DMS 273 treated with DMSO at 0.1 percent for 48 hours (cell line): ENCODE measurements around the gene PLXND1.

Experiments
- DNase-seq: peaks from one replicate; lab custom pipeline; 2025; lab: John Stamatoyannopoulos, UW

PLXND1 gene

GRCh38 chr3:129584631-129585030 lies 21.8 kb downstream of the PLXND1 start:
- DNase-seq, result no peak

GRCh38 chr3:129583289-129583688 lies 23.2 kb downstream of the PLXND1 start:
- DNase-seq, result no peak

GRCh38 chr3:129582799-129583198 lies 23.7 kb downstream of the PLXND1 start:
- no peak for DNase-seq

- no peak for DNase-seq
These were observed 24.9 kb downstream of the PLXND1 start for GRCh38 chr3:129581623-129582022.

GRCh38 chr3:129579991-129580390 lies 26.5 kb downstream of the PLXND1 start:
- DNase-seq, result no peak

GRCh38 chr3:129577925-129578786 lies 28.3 kb downstream of the PLXND1 start:
- DNase-seq, result no peak

- peak; percentile 75 for DNase-seq
These were observed 29.1 kb downstream of the PLXND1 start for GRCh38 chr3:129577366-129577765.

- DNase-seq, result no peak
These were observed 29.7 kb downstream of the PLXND1 start for GRCh38 chr3:129576514-129577352.

GRCh38 chr3:129575997-129576384 lies 30.5 kb downstream of the PLXND1 start:
- no peak for DNase-seq

- no peak for DNase-seq
These were observed 31.1 kb downstream of the PLXND1 start for GRCh38 chr3:129575233-129575996.

- DNase-seq, result no peak
These were observed 32.3 kb downstream of the PLXND1 start for GRCh38 chr3:129574206-129574605.

- no peak for DNase-seq
These were observed 33.0 kb downstream of the PLXND1 start for GRCh38 chr3:129573493-129573892.

GRCh38 chr3:129572603-129573002 lies 33.9 kb downstream of the PLXND1 start:
- DNase-seq, result no peak

GRCh38 chr3:129571605-129572547 lies 34.6 kb downstream of the PLXND1 start:
- DNase-seq, result no peak

GRCh38 chr3:129569856-129570255 lies 36.6 kb downstream of the PLXND1 start:
- no peak for DNase-seq

- no peak for DNase-seq
These were observed 38.5 kb downstream of the PLXND1 start for GRCh38 chr3:129567939-129568338.

GRCh38 chr3:129567176-129567705 lies 39.2 kb downstream of the PLXND1 start:
- peak; percentile 55 for DNase-seq

- no peak for DNase-seq
These were observed 40.6 kb downstream of the PLXND1 start for GRCh38 chr3:129565902-129566301.

- no peak for DNase-seq
These were observed 41.4 kb downstream of the PLXND1 start for GRCh38 chr3:129564981-129565644.

- no peak for DNase-seq
These were observed 42.5 kb downstream of the PLXND1 start for GRCh38 chr3:129563850-129564535.
